ENCODE results near the gene PLCL1. TPM values are rescaled to one million over a fixed set of nuclear protein-coding genes. Genes with fewer than 3 reads are reported as not detected.

PLCL1 gene
- total and polyA plus RNA-seq, 2 donors (not counting 3 experiments of a cell fraction or from before 2014, with no cell fraction given): 0.79 to 3.4 TPM

- no peak for TF ChIP-seq MAX (IDR thresholded peaks at IDR 0.05; ENCODE audit: insufficient read depth, insufficient read length)
- TF ChIP-seq MYC (IDR thresholded peaks at IDR 0.05; ENCODE audit: low read depth, low read length): no peak
- no peak for TF ChIP-seq FOS (IDR thresholded peaks at IDR 0.05; ENCODE audit: borderline replicate concordance, insufficient read depth, low read length)
- no peak for TF ChIP-seq POLR2A (IDR thresholded peaks at IDR 0.05; ENCODE audit: low read depth, low read length)
- no peak for TF ChIP-seq CTCF (IDR thresholded peaks at IDR 0.05; ENCODE audit: extremely low read depth in 1 of 2, insufficient read depth in 1 of 2, low read depth in 1 of 2, low read length in 2 of 2)
- TF ChIP-seq GATA2 (IDR thresholded peaks at IDR 0.05; ENCODE audit: insufficient read depth, insufficient read length, low read depth, low read length): no peak
- TF ChIP-seq EZH2 (IDR thresholded peaks at IDR 0.05; ENCODE audit: borderline replicate concordance, low read depth, low read length, severe bottlenecking): no peak
- no peak for TF ChIP-seq JUN (IDR thresholded peaks at IDR 0.05; ENCODE audit: borderline replicate concordance, insufficient read depth, insufficient read length, low read depth)
- TF ChIP-seq POLR2AphosphoS5 (IDR thresholded peaks at IDR 0.05; ENCODE audit: insufficient read depth, low read depth, low read length): no peak
Measured at GRCh38 chr2:197992482-197993133, 188.2 kb downstream of the PLCL1 start.

More at GRCh38 chr2:197992482-197993133, 188.2 kb downstream of the PLCL1 start:
- no peaks in the 10 kb centered on the region for H3K4me1 ChIP-seq (ENCODE audit: control insufficient read depth, extremely low read depth, insufficient read depth, low read length)
- no peaks in the 10 kb centered on the region for H3K9me1 ChIP-seq (replicated peaks; ENCODE audit: control insufficient read depth, extremely low read depth, insufficient read depth, low read length)
- no peaks in the 10 kb centered on the region for H3K9me3 ChIP-seq (replicated peaks; ENCODE audit: control insufficient read depth, insufficient read depth, low read length)
- H3K9ac ChIP-seq (replicated peaks; ENCODE audit: extremely low read depth, insufficient read depth, low read length): no peak overlapping the region
- intact Hi-C loops (cut with micrococcal nuclease): no loop called here
- no peak overlapping the region for H3K27ac ChIP-seq (ENCODE audit: insufficient read depth, low read depth, low read length)
- no peaks in the 10 kb centered on the region for H4K20me1 ChIP-seq (replicated peaks; ENCODE audit: control insufficient read depth, extremely low read depth, insufficient read depth, low read length)
- no peak overlapping the region for H2AFZ ChIP-seq (ENCODE audit: low read depth, low read length)
- no peaks in the 10 kb centered on the region for H3K79me2 ChIP-seq (ENCODE audit: control insufficient read depth, insufficient read depth, low read length)
- H3K4me3 ChIP-seq (replicated peaks in 1 of 3; ENCODE audit: insufficient read depth in 1 of 3, low read depth in 1 of 3, low read length in 3 of 3): no peak overlapping the region
- BruUV-seq (replicated peaks): no TSS peak
- no peak for DNase-seq (ENCODE audit: low read depth, low spot score)
- CTCF ChIA-PET: no interaction called here
- no peak for FAIRE-seq
- H3K27me3 ChIP-seq (ENCODE audit: control insufficient read depth in 2 of 2, insufficient read depth in 2 of 2, low read length in 2 of 2): no peaks in the 10 kb centered on the region
- dilution Hi-C loops (cut with MboI; ENCODE audit: extremely low pct_ligation_motif_present, low sequenced_read_pairs): no loop called here
- H3K4me2 ChIP-seq (ENCODE audit: insufficient read depth, low read length): no peak overlapping the region
- POLR2A ChIA-PET: no interaction called here
- H3K36me3 ChIP-seq (ENCODE audit: control insufficient read depth in 2 of 2, extremely low read depth in 1 of 2, insufficient read depth in 2 of 2, low read length in 2 of 2): no peaks in the 10 kb centered on the region
